HG03025 (cell line): ENCODE data around the gene PCDH12.

ENCODE experiments used
- ATAC-seq: cut with Tn5 transposase; IDR thresholded peaks from one replicate; pipeline ENCODE4 v1.9.1; 2021; ENCODE audit warnings: mild to moderate bottlenecking, moderate library complexity; ENCODE audit not compliant: unreplicated experiment, low FRiP score

PCDH12 gene

GRCh38 chr5:141958113-141958512 lies at the start of gene PCDH12:
Gene PCDH12, minus strand, starts transcription at chr5:141958202. Its CDS starts 351 bp downstream, at chr5:141957851.
- no peak for ATAC-seq

DNA sequence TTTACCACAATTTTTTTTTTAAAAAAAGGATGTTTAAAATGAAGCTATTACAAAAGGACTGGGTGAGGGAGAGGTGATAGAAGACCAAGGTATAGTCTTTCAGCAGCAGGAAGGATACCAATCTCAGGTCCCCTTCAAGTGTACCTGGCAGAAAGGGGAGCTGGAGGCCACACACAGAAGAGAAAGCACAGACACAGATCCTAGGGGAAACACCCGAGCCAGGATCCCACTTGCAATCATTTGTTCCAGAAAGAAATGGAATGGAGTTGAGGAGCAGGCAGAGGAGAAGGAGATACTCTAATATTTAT lies 49.2 kb upstream of the PCDH12 start:
- no peak for ATAC-seq

DNA sequence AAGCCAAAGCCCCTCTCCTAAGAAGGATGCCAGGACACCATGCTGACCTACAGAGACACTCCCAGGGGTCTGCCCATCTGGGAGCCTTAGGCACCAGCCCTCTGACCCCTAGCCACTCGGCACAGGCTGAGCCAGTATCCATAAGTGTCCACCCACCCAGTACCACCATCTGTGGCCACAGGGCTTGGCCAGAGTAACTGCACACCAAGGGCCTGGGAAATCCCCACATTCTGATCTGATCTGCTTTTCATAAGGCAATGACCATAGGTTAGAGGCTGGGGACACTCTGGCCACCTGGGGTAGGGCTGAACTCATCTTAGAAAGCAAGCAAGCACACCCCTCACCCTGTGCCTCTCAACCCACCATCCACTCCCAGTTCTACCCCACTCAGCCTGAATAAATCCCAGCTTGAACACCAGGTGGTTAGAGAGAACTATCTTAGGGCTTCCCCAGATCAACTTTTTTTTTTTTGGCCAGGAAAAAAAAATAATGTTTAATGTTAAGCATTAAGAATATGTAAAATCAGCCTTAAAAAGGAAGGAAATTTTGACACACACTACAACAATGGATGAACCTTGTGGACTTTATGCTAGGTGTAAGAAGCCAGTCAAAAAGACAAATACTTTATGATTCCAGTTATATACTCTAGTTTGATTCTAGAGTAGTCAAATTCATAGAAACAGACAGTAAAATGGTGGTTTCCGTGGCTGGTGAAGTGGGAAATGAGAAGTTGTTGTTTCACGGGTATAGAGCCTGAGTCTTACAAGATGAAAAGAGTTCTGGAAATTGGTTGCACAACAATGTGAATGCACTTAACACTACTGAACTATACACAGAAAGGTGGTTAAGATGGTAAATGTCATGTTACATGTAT lies 48.6 kb upstream of the PCDH12 start:
- peak; percentile 42 for ATAC-seq

GRCh38 chr5:142003266-142003800 lies 45.3 kb upstream of the PCDH12 start:
- ATAC-seq = no peak

- ATAC-seq = no peak
Observed at GRCh38 chr5:142000704-142001484, 42.9 kb upstream of the PCDH12 start.

GRCh38 chr5:142000173-142000572 lies 42.2 kb upstream of the PCDH12 start:
- no peak for ATAC-seq

DNA sequence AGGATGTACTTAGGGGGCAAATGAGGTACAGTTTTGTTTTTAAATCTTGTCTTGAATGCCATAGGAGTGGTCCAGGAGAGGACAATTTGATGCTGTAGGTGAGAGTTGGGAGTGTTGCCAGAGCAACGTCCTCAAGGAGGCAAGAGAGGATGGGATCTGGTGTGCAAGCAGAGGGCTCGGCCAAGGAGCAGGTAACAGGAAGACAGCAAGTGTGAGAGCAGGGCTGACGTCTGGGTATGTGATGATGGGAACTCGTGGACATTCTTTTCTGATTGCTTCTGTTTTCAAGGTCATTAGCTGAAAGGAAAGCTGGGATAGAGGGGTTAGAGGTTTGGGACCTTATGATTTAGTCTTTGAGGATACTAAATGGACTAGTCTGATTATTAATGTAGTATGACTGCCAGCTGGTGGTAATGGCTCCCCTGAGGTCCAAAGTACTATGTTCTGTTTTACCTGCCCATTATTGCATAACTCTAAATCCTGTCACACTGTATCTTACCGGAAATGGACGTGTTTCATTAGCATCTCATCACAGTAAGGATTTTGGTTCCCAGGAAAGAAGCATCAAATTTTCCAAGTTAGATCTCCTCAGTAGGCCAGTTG lies 39.5 kb upstream of the PCDH12 start:
- no peak for ATAC-seq

DNA sequence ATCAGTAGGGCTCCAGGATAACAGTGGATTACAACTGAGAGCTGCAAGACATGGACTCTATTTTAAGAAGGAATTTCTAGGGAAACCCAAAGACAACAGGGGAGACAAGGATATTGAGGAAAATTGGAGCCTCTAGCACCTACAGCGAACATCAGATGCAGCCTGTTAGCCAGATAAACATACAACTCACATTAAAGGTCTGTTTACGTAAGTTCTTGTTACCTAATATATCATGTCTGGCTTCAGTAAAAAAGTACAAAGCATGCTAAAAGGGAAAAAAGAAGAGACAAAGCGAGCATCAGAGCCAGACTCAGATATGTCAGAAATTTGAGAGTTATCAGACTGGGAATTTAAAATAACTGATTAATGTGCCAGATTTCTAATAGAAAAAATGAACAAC lies 37.7 kb upstream of the PCDH12 start:
- no peak for ATAC-seq

DNA sequence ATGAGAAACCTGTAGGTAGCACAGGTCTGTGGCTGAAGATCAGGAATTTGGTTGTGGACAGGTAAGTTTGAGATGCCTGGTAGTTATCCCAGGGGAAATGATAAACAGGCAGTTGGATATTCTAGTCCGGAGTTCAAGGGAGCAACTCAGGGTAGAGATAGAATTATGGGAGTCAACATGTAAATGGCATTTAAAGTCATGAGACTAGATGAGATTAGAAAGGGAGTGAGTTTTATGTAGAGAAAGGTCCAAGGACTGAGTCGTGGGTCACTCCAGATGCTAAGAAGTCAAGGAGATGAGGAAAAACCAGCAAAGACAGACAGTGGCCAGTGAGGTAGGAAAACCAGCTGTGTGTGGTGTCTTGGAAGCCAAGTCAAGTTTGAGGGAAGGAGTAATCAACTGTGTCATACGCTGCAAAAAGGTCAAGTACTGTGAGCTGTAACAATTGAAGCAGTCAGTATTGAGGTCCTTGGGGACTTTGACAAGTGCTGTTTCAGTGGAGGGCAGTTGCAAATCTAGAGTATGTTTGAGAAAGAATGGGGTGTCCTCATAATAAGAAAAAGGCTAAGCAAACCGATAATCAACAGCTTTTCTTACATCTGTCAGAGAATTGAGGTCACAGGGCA lies 36.6 kb upstream of the PCDH12 start:
- ATAC-seq = no peak

GRCh38 chr5:141992349-141992963 lies 34.5 kb upstream of the PCDH12 start:
- no peak for ATAC-seq

DNA sequence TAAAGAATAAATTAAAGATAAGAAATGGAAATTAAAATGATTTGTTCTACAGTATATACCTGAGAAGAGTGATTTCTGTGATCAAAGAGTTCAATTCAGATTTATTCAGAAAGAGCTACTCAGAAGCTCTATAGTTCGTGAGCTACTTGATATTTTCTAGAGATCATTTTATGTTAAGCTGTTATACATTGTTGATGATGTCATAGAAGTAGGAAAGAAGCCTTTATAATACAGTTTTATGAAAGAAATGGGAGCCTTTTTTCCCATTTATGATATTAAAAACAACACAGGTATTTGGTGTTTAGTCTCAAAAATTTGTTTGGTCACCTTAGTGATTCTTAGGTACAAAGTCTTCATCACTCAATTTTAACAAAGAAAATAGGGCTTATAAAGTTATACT lies 31.7 kb upstream of the PCDH12 start:
- no peak for ATAC-seq

DNA sequence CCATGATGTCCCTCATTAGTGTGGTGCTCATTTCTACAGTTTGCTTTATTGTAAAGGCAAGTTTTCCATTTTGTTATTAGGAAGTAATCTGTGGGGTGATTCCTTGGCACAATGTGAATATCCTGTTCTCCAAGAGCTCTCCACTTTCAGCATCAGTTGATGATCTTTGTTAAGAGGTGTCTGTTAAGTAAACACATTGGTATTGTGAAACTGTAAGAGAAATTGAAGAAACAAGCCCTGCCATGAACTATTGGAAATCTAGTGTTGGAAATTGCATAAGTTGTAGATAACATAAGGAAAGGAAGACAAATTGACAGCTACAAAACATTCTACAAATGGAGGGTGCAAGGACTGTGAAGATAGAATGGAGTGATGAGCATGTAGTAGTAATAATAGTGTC lies 28.1 kb upstream of the PCDH12 start:
- ATAC-seq = no peak

- ATAC-seq = no peak
Observed at GRCh38 chr5:141982626-141983025, 24.6 kb upstream of the PCDH12 start.

GRCh38 chr5:141978389-141978788 lies 20.4 kb upstream of the PCDH12 start:
- no peak for ATAC-seq

DNA sequence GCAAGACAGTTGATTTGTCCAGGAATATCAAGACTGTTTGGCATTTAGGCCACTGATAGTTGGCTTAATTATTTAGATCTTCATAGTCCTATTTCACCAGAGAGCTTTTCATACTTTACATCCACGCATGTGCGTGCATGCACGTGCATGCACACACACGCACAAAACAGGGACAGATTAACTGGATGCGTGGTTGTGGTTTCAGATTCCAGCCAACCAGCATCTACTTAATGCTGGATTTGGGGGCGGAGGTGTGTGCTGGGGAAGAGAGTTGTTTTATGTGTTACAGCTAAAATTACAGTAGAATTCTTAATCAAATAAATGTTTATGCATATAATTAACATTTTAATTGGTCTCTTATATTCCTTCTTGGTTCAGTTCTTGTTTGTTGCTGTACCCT lies 18.2 kb upstream of the PCDH12 start:
- ATAC-seq = no peak

DNA sequence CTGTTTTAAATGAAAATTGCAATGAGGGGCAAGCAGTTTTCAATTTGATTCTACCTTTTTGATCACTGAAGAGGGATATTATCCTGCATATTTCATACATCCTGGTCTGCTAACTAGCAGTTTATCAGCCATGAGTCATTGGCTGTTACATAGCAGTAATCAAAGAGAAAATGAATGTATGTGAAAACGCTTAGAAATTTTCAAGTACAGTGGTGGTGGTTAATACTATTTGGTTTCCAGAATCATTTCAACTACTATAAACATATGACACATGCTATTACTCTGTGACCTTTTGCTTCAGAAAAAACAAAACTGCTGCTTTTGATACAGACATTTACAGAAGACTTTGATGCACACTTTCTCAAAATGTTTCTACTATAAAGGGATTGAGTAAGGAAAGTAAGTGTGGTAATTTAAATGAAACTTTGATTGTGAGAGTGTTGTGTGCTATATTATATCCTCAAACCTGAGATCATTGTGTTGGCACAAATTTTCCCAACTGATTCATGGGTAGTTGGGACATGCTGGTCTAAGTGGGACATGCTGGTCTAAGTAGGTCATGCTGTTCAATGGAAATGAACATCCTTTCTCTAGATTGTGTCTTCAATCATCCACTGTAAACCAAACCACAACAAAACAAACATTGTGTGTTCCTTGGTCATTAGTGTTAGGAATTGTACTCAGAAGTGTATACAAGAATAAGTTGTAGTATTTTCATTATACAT lies 16.0 kb upstream of the PCDH12 start:
- no peak for ATAC-seq

- peak; percentile 47 for ATAC-seq
Observed at GRCh38 chr5:141969783-141970771, 12.1 kb upstream of the PCDH12 start.

- ATAC-seq = peak; percentile 93
Observed at GRCh38 chr5:141968914-141969608, 11.1 kb upstream of the PCDH12 start, which contains the start of gene RNF14. Gene RNF14, plus strand, starts transcription at chr5:141969105. Its CDS starts 4,484 bp downstream, at chr5:141973589.
